Upper lobe of left lung (tissue), 6 donors: ENCODE results near the gene NFATC2. TPM values are rescaled to one million over a fixed set of nuclear protein-coding genes. Genes with fewer than 3 reads are reported as not detected.

Experiments
- ATAC-seq, 2 donors: fragments of 200-7000 bp; cut with Tn5 transposase; one replicate each; pipeline ENCODE4 v1.9.1; 2022; ENCODE audit warnings: mild to moderate bottlenecking in 2 of 2, moderate library complexity in 2 of 2; ENCODE audit not compliant: low FRiP score in 2 of 2
- DNase-seq, 2 donors: peaks; one replicate each; pipeline ENCODE4 v3.0.0-alpha.2; 2019 to 2020
- H3K27ac ChIP-seq, 4 donors: fragments of 200-600 bp; sonication (generic); one replicate each; pipeline ENCODE4 v1.5.1; 2016 to 2019
- H3K27me3 ChIP-seq, 4 donors: fragments of 200-600 bp; sonication (generic); one replicate each; pipeline ENCODE4 v1.5.1; 2017 to 2019
- H3K36me3 ChIP-seq, 4 donors: fragments of 200-600 bp; sonication (generic); one replicate each; pipeline ENCODE4 v1.5.1; 2016 to 2019
- H3K4me1 ChIP-seq, 4 donors: fragments of 200-600 bp; sonication (generic); one replicate each; pipeline ENCODE4 v1.5.1; 2018 to 2019
- H3K4me3 ChIP-seq, 4 donors: fragments of 200-600 bp; sonication (generic); one replicate each; pipeline ENCODE4 v1.5.1; 2017 to 2019; ENCODE audit warnings: mild to moderate bottlenecking in 2 of 4, moderate library complexity in 1 of 4
- H3K9me3 ChIP-seq, 4 donors: fragments of 200-600 bp; sonication (generic); one replicate each; pipeline ENCODE4 v1.5.1; 2018 to 2019
- EP300 ChIP-seq, 4 donors: sonication (generic); formaldehyde crosslinking; IDR thresholded peaks; one replicate each; pipeline ENCODE4 v1.5.1; 2017; ENCODE audit warnings: antibody characterized with exemption in 4 of 4, control low read depth in 2 of 4
- POLR2A ChIP-seq, 4 donors: fragments of 450-650 bp; IDR thresholded peaks; one replicate each; pipeline ENCODE4 v1.5.1; 2016 to 2017; ENCODE audit warnings: antibody characterized with exemption in 4 of 4, mild to moderate bottlenecking in 2 of 4
- POLR2AphosphoS5 ChIP-seq, 2 donors: sonication (generic); formaldehyde crosslinking; IDR thresholded peaks; one replicate each; pipeline ENCODE4 v1.5.1; 2017; ENCODE audit warnings: antibody characterized with exemption in 2 of 2
- WGBS, 2 donors: methylation state at CpG; one replicate each; pipeline ENCODE4 v1.1.5; 2017 to 2018; 5-methylcytosine and 5-hydroxymethylcytosine counted together
- total RNA-seq, 6 donors: library from RNA; depleted of rRNA in 4 of 6; stranded (reverse); fragments of >200 nt in 4 of 6; gene quantifications; one replicate each; pipeline versions ENCODE4 v1.1.0 to v1.2.1, GENCODE V29; 2016 to 2021
- TF ChIP-seq, protein P1 (sequence below), 6 experiments: fragments of 450-650 bp in 4 of 6; fragments of 200-600 bp in 2 of 6; sonication (generic) in 2 of 6; IDR thresholded peaks; one replicate each; pipeline ENCODE4 v1.5.1; 2016 to 2019; ENCODE audit warnings: antibody characterized with exemption in 6 of 6
- donor health status: DM: no; HTN: no; CAD: no; lungs with moderate emphysema.
- donor health status: DM: no; HTN: yes; CAD: no; lungs with severe emphysema.

The NFATC2 gene
- total RNA-seq, 6 donors from 2014 or later, result 5.1 to 28.1 (median 7.6) TPM

DNA sequence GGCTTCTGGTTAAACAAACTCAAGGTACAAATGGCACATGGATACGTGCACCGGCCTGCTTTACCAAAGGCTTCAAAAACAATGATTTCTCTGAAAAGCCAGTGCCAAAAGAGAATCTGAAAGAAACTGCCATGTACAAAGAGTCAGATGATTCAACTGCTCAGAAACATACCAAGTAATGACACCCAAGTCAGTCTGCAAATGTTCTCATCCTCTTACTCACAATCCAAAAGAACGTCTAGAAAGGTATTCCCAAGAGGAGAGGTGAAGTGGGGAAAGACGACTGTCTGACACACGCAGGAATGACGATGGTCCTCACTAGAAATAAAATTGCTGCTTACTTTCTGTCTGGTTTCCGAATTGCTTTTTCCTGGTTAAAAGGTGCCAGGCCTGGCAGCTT is 52.9 kb downstream of the NFATC2 start:
- Histone ChIP-seq H3K4me3 (no peak overlapping the region), H3K27me3 (no peaks in the 10 kb centered on the region), H3K9me3 (no peaks in the 10 kb centered on the region), H3K36me3 (no peaks in the 10 kb centered on the region), H3K4me1 (peaks cover 15 to 34% (median 32%) of the 10 kb centered on the region in 4 donors), H3K27ac (no peak overlapping the region)
- ATAC-seq, result no peak
- 95 to 97% methylated on average over 7 of the region's 7 CpGs for whole genome bisulfite sequencing, 2 donors
- TF ChIP-seq POLR2A (IDR thresholded peaks at IDR 0.05), result no peak
- TF ChIP-seq, protein P1, sequence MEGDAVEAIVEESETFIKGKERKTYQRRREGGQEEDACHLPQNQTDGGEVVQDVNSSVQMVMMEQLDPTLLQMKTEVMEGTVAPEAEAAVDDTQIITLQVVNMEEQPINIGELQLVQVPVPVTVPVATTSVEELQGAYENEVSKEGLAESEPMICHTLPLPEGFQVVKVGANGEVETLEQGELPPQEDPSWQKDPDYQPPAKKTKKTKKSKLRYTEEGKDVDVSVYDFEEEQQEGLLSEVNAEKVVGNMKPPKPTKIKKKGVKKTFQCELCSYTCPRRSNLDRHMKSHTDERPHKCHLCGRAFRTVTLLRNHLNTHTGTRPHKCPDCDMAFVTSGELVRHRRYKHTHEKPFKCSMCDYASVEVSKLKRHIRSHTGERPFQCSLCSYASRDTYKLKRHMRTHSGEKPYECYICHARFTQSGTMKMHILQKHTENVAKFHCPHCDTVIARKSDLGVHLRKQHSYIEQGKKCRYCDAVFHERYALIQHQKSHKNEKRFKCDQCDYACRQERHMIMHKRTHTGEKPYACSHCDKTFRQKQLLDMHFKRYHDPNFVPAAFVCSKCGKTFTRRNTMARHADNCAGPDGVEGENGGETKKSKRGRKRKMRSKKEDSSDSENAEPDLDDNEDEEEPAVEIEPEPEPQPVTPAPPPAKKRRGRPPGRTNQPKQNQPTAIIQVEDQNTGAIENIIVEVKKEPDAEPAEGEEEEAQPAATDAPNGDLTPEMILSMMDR (IDR thresholded peaks at IDR 0.05), result no peak
- TF ChIP-seq POLR2AphosphoS5 (IDR thresholded peaks at IDR 0.05), result no peak
- no peak for TF ChIP-seq EP300 (IDR thresholded peaks at IDR 0.05)
- no peak for DNase-seq

- no peak for DNase-seq
- Histone ChIP-seq H3K27ac (no peak overlapping the region), H3K9me3 (no peaks in the 10 kb centered on the region), H3K4me1 (peaks cover 6 to 22% (median 20%) of the 10 kb centered on the region in 4 donors), H3K36me3 (no peaks in the 10 kb centered on the region), H3K4me3 (no peak overlapping the region), H3K27me3 (no peaks in the 10 kb centered on the region)
- WGBS, 2 donors, result 88 to 94% methylated on average over 5 of the region's 5 CpGs
- TF ChIP-seq POLR2A (IDR thresholded peaks at IDR 0.05), result no peak
- no peak for TF ChIP-seq POLR2AphosphoS5 (IDR thresholded peaks at IDR 0.05)
- TF ChIP-seq, protein P1 (IDR thresholded peaks at IDR 0.05), result no peak
- no peak for TF ChIP-seq EP300 (IDR thresholded peaks at IDR 0.05)
- no peak for ATAC-seq
Observed at GRCh38 chr20:51488331-51488730, 54.2 kb downstream of the NFATC2 start.

DNA sequence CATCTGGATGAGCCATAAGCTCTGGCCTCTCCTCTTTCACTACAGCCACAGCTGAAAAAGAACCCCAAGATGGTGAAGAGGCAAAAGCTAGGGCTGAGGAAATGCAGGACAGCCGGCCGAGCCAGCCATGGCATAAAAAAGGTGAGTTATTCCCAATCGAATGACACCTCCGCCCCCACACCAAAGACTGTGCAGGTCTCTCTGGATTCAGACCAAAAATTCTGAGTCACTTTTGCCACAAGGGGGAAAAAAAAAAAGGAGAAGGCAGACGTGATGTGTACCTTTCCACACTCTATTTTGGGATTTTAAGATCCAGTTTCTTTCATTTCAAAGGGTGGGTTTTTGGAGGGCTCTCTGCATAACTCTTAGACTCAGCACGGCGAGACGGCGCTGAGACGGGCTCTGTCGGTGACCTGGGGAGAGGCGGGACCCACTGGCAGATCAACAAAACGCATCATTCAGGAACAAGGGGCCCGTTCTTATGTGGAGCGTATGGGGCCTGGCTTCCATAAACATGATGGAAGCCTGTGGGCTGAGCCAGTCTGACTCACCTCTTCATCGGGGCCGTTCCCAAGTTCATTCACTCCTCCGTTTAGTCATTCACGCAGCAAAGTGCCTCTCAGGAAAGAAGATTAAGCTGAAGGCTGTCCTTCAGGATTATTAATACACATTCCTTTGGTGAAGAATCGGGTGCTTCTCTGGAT is 54.8 kb downstream of the NFATC2 start:
- TF ChIP-seq, protein P1 (IDR thresholded peaks at IDR 0.05), result no peak
- TF ChIP-seq EP300 (IDR thresholded peaks at IDR 0.05), result no peak
- TF ChIP-seq POLR2AphosphoS5 (IDR thresholded peaks at IDR 0.05), result no peak
- H3K4me1 ChIP-seq, result peaks cover 6 to 15% (median 14%) of the 10 kb centered on the region in 4 donors
- no peaks in the 10 kb centered on the region for H3K27me3 ChIP-seq
- no peaks in the 10 kb centered on the region for H3K9me3 ChIP-seq
- H3K4me3 ChIP-seq, result no peak overlapping the region
- ATAC-seq (no peak), DNase-seq (no peak)
- H3K36me3 ChIP-seq, result no peaks in the 10 kb centered on the region
- no peak overlapping the region for H3K27ac ChIP-seq
- 83 to 86% methylated on average over 20 of the region's 20 CpGs for WGBS, 2 donors

GRCh38 chr20:51487076-51487475 is 55.4 kb downstream of the NFATC2 start:
- no peak for DNase-seq
- Histone ChIP-seq H3K27ac (no peak overlapping the region), H3K36me3 (no peaks in the 10 kb centered on the region), H3K9me3 (no peaks in the 10 kb centered on the region), H3K27me3 (no peaks in the 10 kb centered on the region), H3K4me3 (no peak overlapping the region), H3K4me1 (peaks cover 4 to 9% (median 9%) of the 10 kb centered on the region in 4 donors)
- WGBS, 2 donors, result 90 to 92% methylated on average over 7 of the region's 7 CpGs
- no peak for TF ChIP-seq EP300 (IDR thresholded peaks at IDR 0.05)
- TF ChIP-seq POLR2AphosphoS5 (IDR thresholded peaks at IDR 0.05), result no peak
- TF ChIP-seq, protein P1 (IDR thresholded peaks at IDR 0.05), result no peak
- no peak for TF ChIP-seq POLR2A (IDR thresholded peaks at IDR 0.05)
- ATAC-seq, result no peak
